Measurements from ENCODE around the gene KTI12. TPM values are rescaled to one million over a fixed set of nuclear protein-coding genes. Genes with fewer than 3 reads are reported as not detected.
"Not testable (repeated sequence)": the region's sequence is repeated elsewhere in the genome, so short reads cannot be mapped to it uniquely, and the experiment has no call there.

The KTI12 gene
- total RNA-seq, 1 donor from 2014 or later = 9.7 TPM

DNA sequence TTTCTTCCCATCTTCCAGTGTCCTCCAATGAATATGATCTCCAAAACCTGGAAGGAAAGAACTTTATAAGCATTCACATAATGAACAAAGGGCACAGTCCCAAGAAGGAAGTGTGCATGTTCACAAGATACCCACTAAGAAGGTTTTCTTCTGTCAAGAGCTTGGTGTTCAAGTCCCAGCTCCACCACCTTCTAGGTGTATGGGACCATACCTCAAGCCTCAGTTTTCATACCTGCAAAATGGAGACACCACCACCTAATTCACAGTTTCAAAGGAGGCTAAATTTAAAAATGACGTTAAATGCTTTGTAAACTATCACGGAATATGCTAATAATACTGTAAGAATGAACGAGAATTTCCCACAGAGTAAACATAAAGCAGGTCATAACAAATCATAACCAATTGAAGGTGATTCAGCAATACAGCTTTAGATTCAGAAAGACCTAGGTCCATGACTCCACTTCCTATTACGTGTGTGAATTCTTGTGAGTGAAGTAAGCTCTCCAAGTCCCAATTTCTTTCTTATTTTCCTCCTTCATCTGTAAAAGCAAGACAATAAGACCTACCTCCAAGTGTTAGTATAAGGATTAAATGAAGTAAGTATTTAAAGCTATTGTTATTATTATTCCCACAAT is 8.1 kb upstream of the KTI12 start:
- DNase-seq (ENCODE audit: low spot score) = no peak

DNA sequence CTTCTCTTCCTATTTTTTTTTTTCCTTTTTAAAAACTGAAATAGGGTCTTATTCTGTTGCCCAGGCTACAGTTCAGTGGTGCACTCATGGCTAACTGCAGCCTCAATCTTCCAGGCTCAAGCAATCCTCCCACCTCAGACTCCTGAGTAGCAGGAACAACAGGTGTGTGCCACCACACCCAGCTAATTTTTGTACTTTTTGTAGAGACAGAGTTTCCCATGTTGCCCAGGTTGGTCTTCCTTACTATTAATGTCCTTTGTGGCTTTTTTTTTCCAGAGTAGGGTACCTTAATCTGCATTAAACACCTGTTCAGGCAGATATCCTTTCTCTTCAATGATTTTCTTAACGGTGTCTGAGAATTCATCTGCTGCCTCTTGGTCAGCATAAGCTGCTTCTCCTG is 4.3 kb upstream of the KTI12 start:
- no peak for DNase-seq (ENCODE audit: low spot score)

DNA sequence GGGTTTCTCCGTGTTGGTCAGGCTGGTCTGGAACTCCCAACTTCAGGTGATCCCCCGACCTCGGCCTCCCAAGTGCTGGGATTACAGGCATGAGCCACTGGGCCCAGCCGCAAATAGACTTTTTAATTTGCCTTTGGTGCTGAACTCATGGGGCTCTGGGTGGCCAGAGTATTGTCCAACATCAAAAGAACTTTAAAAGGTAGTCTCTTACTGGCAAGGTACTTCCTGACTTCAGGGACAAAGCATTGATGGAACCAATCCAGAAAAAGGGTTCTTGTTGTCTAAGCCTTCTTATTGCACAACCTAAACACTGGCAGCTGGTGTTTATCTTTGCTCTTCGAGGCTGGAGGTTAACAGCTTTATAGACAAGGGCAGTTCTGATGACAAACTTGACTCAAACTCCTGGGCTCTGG is 3.8 kb upstream of the KTI12 start:
- DNase-seq (ENCODE audit: low spot score) = no peak

- DNase-seq (ENCODE audit: low spot score) = no peak
Observed at GRCh38 chr1:52034050-52034384, 407 bp upstream of the KTI12 start.

GRCh38 chr1:52032785-52033131 is 852 bp downstream of the KTI12 start:
- no peak for DNase-seq (ENCODE audit: low spot score)

DNA sequence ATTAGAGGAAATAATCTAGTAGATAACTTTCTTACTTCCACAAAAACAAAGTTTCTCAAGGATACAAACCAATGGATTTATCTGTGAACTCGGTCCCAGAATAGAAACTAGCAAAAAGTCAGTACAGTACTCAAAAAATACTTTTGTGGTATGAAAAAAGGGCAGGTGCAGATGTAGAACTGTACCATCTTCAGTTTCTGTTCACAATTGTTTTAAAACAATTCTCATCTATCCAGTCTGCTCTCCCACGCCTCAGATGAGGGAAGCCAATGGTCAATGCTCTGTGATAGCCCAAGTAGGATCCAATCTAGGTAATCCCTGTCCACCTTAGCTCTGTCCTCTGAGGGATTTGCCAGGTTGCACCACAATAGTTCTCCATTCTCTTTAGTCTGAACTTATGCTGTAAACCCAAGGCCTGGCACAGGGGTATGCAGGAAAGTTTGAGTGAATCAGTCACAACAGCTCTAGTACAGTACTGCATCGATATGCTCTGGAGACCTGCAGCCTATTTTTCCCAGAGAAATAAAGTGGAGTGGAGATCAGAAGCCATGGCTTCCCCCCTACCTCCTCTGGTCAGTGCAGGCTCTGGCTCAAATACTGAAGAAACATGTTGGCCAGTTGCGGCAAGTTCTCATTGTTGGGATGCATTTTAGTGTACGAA is 1.4 kb downstream of the KTI12 start:
- no peak for DNase-seq (ENCODE audit: low spot score)

- DNase-seq (ENCODE audit: low spot score) = not testable (repeated sequence)
Observed at GRCh38 chr1:52028839-52029238, 4.8 kb downstream of the KTI12 start.

DNA sequence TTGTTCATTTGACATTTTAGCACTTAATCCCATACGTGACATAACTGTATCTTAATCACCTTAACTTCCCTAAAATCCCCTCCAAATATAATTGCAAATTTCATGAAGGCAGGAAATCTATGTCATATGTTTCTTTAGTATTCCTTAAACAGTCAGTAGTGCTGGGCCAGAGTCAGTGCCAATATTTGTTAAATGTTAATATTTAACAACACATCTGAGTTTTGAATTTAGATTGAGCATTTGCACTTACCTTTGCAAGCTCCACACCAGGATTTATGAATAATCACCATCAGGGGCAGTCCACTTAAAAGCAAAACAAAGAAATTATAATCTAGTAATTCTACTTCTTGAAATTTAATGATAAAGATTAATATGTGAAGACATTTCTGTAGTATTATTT is 5.3 kb downstream of the KTI12 start:
- no peak for DNase-seq (ENCODE audit: low spot score)

DNA sequence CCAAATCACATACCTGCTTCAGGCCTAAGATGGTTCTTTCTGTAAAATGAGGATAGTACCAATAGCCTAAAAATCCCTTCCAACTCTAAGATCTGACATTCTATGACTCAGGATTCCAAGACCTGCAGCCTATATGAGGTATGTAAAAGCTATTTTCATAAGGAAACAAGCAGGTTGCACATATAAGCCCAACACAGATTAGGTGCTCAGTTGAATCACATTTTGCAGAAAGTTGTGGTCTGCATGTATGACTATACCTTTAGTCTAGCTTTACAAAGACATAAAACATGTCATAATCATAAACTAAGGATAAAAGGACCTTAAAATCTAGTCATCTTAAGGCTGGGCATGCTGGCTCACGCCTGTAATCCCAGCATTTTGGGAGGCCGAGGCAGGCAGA is 7.3 kb downstream of the KTI12 start:
- no peak for DNase-seq (ENCODE audit: low spot score)

DNA sequence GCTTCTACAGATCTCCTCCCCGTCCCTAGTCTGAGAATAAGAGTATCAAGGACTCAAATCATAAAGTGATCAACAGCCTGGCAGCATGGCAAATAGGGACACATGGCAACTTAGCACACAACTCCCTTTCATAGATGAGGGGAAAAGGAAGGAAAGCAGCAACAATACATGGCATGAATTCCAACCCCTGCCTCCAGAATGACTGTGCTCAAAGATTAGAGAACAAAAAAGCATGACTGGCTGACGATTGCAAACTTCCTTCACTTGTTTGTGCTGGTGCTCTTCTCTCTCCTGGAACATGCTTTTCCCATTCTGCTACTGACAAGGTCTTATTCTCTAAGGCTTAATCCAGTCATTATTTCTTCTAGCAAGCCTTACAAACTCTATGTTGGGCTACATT is 11.5 kb downstream of the KTI12 start:
- DNase-seq (ENCODE audit: low spot score) = no peak

GRCh38 chr1:52008071-52008809 is 25.4 kb downstream of the KTI12 start:
- DNase-seq (ENCODE audit: low spot score) = peak; percentile 57

- DNase-seq (ENCODE audit: low spot score) = no peak
Observed at GRCh38 chr1:52007215-52008002, 26.2 kb downstream of the KTI12 start.

DNA sequence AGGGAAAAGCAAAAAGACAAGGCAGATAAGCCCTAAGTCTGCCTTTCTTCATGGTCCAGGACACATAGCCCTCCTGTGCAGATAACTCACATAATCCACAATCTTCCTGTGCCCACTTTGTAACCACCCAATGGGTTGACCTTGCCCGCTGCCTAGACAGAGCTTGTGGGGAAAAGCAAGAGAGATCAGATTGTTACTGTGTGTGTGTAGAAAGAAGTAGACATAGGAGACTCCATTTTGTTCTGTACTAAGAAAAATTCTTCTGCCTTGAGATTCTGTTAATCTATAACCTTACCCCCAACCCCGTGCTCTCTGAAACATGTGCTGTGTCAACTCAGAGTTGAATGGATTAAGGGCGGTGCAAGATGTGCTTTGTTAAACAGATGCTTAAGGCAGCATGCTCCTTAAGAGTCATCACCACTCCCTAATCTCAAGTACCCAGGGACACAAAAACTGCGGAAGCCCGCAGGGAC is 27.5 kb downstream of the KTI12 start:
- peak; percentile 30 for DNase-seq (ENCODE audit: low spot score)

- DNase-seq (ENCODE audit: low spot score) = not testable (repeated sequence)
Observed at GRCh38 chr1:52005548-52005947, 28.1 kb downstream of the KTI12 start.

DNA sequence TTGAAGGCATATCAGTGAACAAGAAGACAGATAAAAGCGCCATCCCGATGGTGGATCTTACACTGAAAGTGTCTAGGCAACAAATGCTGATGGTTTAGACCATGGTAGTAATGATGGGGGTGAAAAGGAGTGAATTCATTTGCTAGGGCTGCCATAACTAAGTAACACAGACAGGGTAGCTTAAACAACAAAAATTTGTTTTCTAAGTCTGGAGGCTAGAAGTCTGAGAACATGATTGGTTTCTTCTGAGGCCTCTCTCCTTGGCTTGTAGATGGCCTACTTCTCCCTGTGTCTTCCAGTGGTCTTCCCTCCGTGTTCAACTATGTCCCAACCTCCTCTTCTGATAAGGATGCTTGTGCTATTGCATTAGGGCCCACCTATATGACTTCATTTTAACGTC is 29.7 kb downstream of the KTI12 start:
- no peak for DNase-seq (ENCODE audit: low spot score)

DNA sequence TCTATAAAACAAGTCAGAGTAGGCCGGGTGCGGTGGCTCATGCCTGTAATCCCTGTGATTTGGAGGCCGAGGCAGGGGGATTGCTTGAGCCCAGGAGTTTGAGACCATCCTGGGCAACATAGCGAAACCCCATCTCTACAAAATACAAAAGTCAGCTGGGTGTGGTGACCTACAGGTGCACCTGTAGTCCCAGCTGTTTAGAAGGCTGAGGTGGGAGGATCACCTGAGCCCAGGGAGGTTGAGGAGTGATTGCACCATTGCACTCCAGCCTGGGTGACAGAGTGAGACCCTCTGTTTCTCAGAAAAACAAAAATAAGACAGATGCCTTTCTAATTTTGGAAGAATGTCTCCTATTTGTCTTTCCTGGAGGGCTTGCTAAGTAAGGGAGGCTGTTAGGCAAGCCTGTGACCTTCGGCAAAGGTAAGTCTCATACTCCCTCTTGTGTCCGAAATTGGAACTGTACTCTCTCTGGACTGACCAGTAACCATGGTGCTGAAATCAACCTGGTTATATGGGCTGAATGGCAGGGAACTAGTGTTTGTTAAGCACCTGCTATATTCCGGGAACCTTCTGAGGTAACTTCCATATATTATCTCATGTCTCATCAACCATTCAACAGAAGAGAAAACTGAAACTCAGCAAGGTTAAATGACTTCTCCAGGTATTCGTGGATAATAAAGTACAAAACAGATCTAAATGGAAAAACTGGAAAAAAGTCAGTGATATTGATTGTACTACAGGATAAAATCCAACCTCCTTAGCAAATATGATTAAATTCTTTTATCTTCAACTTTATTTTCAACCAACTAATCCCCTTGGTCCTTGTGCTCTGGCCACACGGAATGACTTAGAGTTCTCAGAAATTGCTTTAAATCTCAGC is 31.3 kb downstream of the KTI12 start:
- DNase-seq (ENCODE audit: low spot score) = peak; percentile 37

GRCh38 chr1:51998701-51999100 is 34.9 kb downstream of the KTI12 start:
- no peak for DNase-seq (ENCODE audit: low spot score)

- DNase-seq (ENCODE audit: low spot score) = peak; percentile 16
Observed at GRCh38 chr1:51997974-51998382, 35.6 kb downstream of the KTI12 start.

- DNase-seq (ENCODE audit: low spot score) = peak; percentile 89
Observed at GRCh38 chr1:51990478-51990965, 43.1 kb downstream of the KTI12 start, which contains the start of gene RAB3B. TSS of gene RAB3B (minus strand) at chr1:51990700. CDS start at chr1:51977117, 13,583 bp downstream.
